Keratinocyte (primary cell): ENCODE data around the gene KNOP1. TPM values are rescaled to one million over a fixed set of nuclear protein-coding genes. Genes with fewer than 3 reads are reported as not detected.

ENCODE experiments used
- DNase-seq: peaks from one replicate; pipeline ENCODE4 v3.0.0-alpha.2; 2011; ENCODE audit warnings: low read depth, missing footprints, low spot score
- FAIRE-seq: peaks from 2 replicates; lab custom pipeline; 2011; peaks lifted over from hg19 to GRCh38; lab: Jason Lieb, UNC
- H2AFZ ChIP-seq: 2 replicates; pipeline ENCODE4 v1.6.0; 2012; ENCODE audit warnings: low read length, control low read depth, inconsistent platforms; ENCODE audit not compliant: control insufficient read depth
- H3K27ac ChIP-seq: 2 replicates; pipeline ENCODE4 v1.5.1; 2011; ENCODE audit warnings: low read length; ENCODE audit not compliant: control insufficient read depth, insufficient read depth
- H3K27me3 ChIP-seq: 3 replicates; pipeline ENCODE4 v1.6.0; 2011; ENCODE audit warnings: low read length; ENCODE audit not compliant: control insufficient read depth, insufficient read depth; ENCODE audit errors: extremely low read depth
- H3K36me3 ChIP-seq, 2 experiments: 2 replicates in 1 of 2; 3 replicates in 1 of 2; pipeline ENCODE4 v1.5.1; 2011; ENCODE audit warnings: low read length in 2 of 2, mild to moderate bottlenecking in 1 of 2; ENCODE audit not compliant: control insufficient read depth in 2 of 2, insufficient read depth in 2 of 2; ENCODE audit errors: extremely low read depth in 1 of 2
- H3K4me1 ChIP-seq: 3 replicates; pipeline ENCODE4 v1.5.1; 2011; ENCODE audit warnings: low read length; ENCODE audit not compliant: control insufficient read depth, insufficient read depth; ENCODE audit errors: extremely low read depth
- H3K4me2 ChIP-seq: 3 replicates; pipeline ENCODE4 v1.6.0; 2011; ENCODE audit warnings: low read depth, low read length; ENCODE audit not compliant: control insufficient read depth, insufficient read depth; ENCODE audit errors: extremely low read depth
- H3K4me3 ChIP-seq, 3 experiments: fragments of 200-600 bp in 1 of 3; sonication (generic) in 1 of 3; 2 replicates in 2 of 3; 3 replicates in 1 of 3; pipeline ENCODE4 v1.5.1; 2011 to 2016; ENCODE audit warnings: low read length in 3 of 3, mild to moderate bottlenecking in 3 of 3, control low read depth in 2 of 3, inconsistent platforms in 1 of 3, low read depth in 1 of 3, mixed read lengths in 1 of 3, mixed run types in 1 of 3, moderate library complexity in 1 of 3; ENCODE audit not compliant: control insufficient read depth in 2 of 3, insufficient read depth in 2 of 3; ENCODE audit errors: extremely low read depth in 1 of 3
- H3K79me2 ChIP-seq: 2 replicates; pipeline ENCODE4 v1.6.0; 2012; ENCODE audit warnings: low read length; ENCODE audit not compliant: control insufficient read depth, insufficient read depth
- H3K9ac ChIP-seq: 3 replicates; pipeline ENCODE4 v1.6.0; 2011; ENCODE audit warnings: low read length; ENCODE audit not compliant: control insufficient read depth, insufficient read depth; ENCODE audit errors: extremely low read depth
- H3K9me1 ChIP-seq: 3 replicates; pipeline ENCODE4 v1.6.0; 2011; ENCODE audit warnings: low read length; ENCODE audit not compliant: control insufficient read depth, insufficient read depth; ENCODE audit errors: extremely low read depth
- H3K9me3 ChIP-seq: 2 replicates; pipeline ENCODE4 v1.5.1; 2012; ENCODE audit warnings: low read depth, low read length; ENCODE audit not compliant: control insufficient read depth
- H4K20me1 ChIP-seq: 3 replicates; pipeline ENCODE4 v1.6.0; 2011; ENCODE audit warnings: low read length; ENCODE audit not compliant: control insufficient read depth, insufficient read depth; ENCODE audit errors: extremely low read depth
- CTCF ChIP-seq, 3 experiments: IDR thresholded peaks in 1 of 3; conservative IDR thresholded peaks in 1 of 3; optimal IDR thresholded peaks in 1 of 3; 2 replicates in 2 of 3; 3 replicates in 1 of 3; pipeline versions ENCODE3 to v1.5.1; 2011; ENCODE audit warnings: low read length in 3 of 3, mild to moderate bottlenecking in 3 of 3, moderate library complexity in 2 of 3, control low read depth in 1 of 3, inconsistent platforms in 1 of 3; ENCODE audit not compliant: insufficient read depth in 2 of 3; ENCODE audit errors: extremely low read depth in 1 of 3
- EZH2 ChIP-seq: IDR thresholded peaks from one replicate; pipeline ENCODE4 v1.6.1; 2012; ENCODE audit warnings: inconsistent platforms, mild to moderate bottlenecking, low read length, moderate library complexity
- dilution Hi-C: fragments of 300-500 bp; cut with MboI; formaldehyde crosslinking; loops from one replicate; pipeline ENCODE4 v1.7.0; 2020; ENCODE audit warnings: low sequenced_read_pairs; ENCODE audit not compliant: extremely low pct_ligation_motif_present
- polyA plus RNA-seq, 5 experiments: library from polyadenylated mRNA; depleted of rRNA in 3 of 5; stranded (reverse) in 3 of 5; stranded (forward) in 1 of 5; unstranded in 1 of 5; fragments of >200 nt; gene quantifications; 1 replicate in 1 of 5; 2 replicates in 3 of 5; 3 replicates in 1 of 5; pipeline versions ENCODE4 v1.2.1 to v1.2.3, GENCODE V29; 2011 to 2012; ENCODE audit warnings: missing spikeins in 2 of 5, low read depth in 1 of 5, low replicate concordance in 1 of 5

Gene KNOP1
- polyA plus RNA-seq, 1 donor (not counting 4 experiments of a cell fraction or from before 2014, with no cell fraction given), result 19.8 TPM

- Histone ChIP-seq H3K36me3 (peaks cover 25 to 28% of the 10 kb centered on the region in 2 experiments), H3K9me3 (peaks cover 2% of the 10 kb centered on the region), H3K9me1 (no peaks in the 10 kb centered on the region), H2AFZ (no peak overlapping the region), H3K4me1 (peaks cover 10% of the 10 kb centered on the region), H3K4me3 (no peak overlapping the region), H3K27ac (no peak overlapping the region), H3K4me2 (no peak overlapping the region), H3K79me2 (peaks cover 11% of the 10 kb centered on the region), H3K9ac (no peak overlapping the region), H4K20me1 (no peaks in the 10 kb centered on the region), H3K27me3 (no peaks in the 10 kb centered on the region)
- TF ChIP-seq EZH2 (no peak), CTCF (optimal IDR thresholded peaks at IDR 0.05 in 1 of 3, IDR thresholded peaks at IDR 0.05 in 1 of 3, conservative IDR thresholded peaks at IDR 0.05 in 1 of 3; ENCODE audit: extremely low read depth in 1 of 3, insufficient read depth in 2 of 3, low read length in 3 of 3) (no peak)
- no peak for DNase-seq
- dilution Hi-C loops, result no loop called here
- FAIRE-seq, result no peak
These were observed 10.3 kb downstream of the KNOP1 start for GRCh38 chr16:19707569-19708295.

- dilution Hi-C loops, result no loop called here
These were observed 11.2 kb downstream of the KNOP1 start for GRCh38 chr16:19706846-19707245.

More at GRCh38 chr16:19706846-19707245, 11.2 kb downstream of the KNOP1 start:
- DNase-seq (no peak), FAIRE-seq (no peak)
- Histone ChIP-seq H3K27me3 (no peaks in the 10 kb centered on the region), H3K4me1 (peaks cover 10% of the 10 kb centered on the region), H4K20me1 (no peaks in the 10 kb centered on the region), H2AFZ (no peak overlapping the region), H3K9ac (no peak overlapping the region), H3K4me2 (no peak overlapping the region), H3K36me3 (peaks cover 20 to 25% of the 10 kb centered on the region in 2 experiments), H3K9me3 (peaks cover 2% of the 10 kb centered on the region), H3K9me1 (no peaks in the 10 kb centered on the region), H3K27ac (no peak overlapping the region), H3K4me3 (no peak overlapping the region), H3K79me2 (peaks cover 3% of the 10 kb centered on the region)
- TF ChIP-seq CTCF (optimal IDR thresholded peaks at IDR 0.05 in 1 of 3, IDR thresholded peaks at IDR 0.05 in 1 of 3, conservative IDR thresholded peaks at IDR 0.05 in 1 of 3; ENCODE audit: extremely low read depth in 1 of 3, insufficient read depth in 2 of 3, low read length in 3 of 3) (no peak), EZH2 (no peak)
